OCI-LY7 (cell line): ENCODE results near the gene CARD18.

Experiments
- CTCF ChIP-seq: fragments of 200-600 bp; sonication (generic); conservative IDR thresholded peaks from 2 replicates; pipeline ENCODE4 v1.5.1; 2014; ENCODE audit warnings: mild to moderate bottlenecking, antibody characterized with exemption, low read length, moderate library complexity, mixed read lengths
- EZH2phosphoT487 ChIP-seq: fragments of 200-600 bp; sonication (generic); IDR thresholded peaks from 2 replicates; pipeline ENCODE4 v1.6.1; 2018; ENCODE audit warnings: low read depth, borderline replicate concordance, mild to moderate bottlenecking, mixed run types, antibody characterized with exemption, low read length, moderate library complexity, mixed read lengths

- TF ChIP-seq CTCF, result no peak
- no peak for TF ChIP-seq EZH2phosphoT487
Measured at GRCh38 chr11:105177658-105178057, 38.1 kb upstream of the CARD18 start.
